SK-N-SH treated with all-trans-retinoic acid at 6 μM for 48 hours (cell line): Measurements from ENCODE around the gene SPATS2L.

Experiments used
- PATZ1 ChIP-seq: fragments of 250-450 bp; sonication (Bioruptor Pico); IDR thresholded peaks from 2 replicates; pipeline ENCODE4 v1.8.0; 2020; ENCODE audit warnings: mild to moderate bottlenecking, moderate library complexity, borderline replicate concordance
- ZFP3 ChIP-seq: fragments of 250-450 bp; sonication (Bioruptor Pico); IDR thresholded peaks from 2 replicates; pipeline ENCODE4 v1.5.0; 2020; ENCODE audit warnings: mild to moderate bottlenecking, moderate library complexity

GRCh38 chr2:200378652-200379290 lies 72.3 kb downstream of the SPATS2L start:
- TF ChIP-seq ZFP3 (no peak), PATZ1 (CRISPR knock-in tag) (no peak)
